ES-I3 (cell line): ENCODE results near the gene ARID1A.
"Not testable (repeated sequence)": the region's sequence is repeated elsewhere in the genome, so short reads cannot be mapped to it uniquely, and the experiment has no call there.

Source experiments
- H3K36me3 ChIP-seq: 2 replicates; pipeline ENCODE4 v1.6.1; 2013; ENCODE audit warnings: mild to moderate bottlenecking, low read length, control low read depth, moderate library complexity; ENCODE audit not compliant: insufficient read depth
- H3K4me1 ChIP-seq: 2 replicates; pipeline ENCODE4 v1.6.1; 2013; ENCODE audit warnings: mild to moderate bottlenecking, control low read depth, low read length; ENCODE audit not compliant: insufficient read depth
- H3K9ac ChIP-seq: 2 replicates; pipeline ENCODE4 v1.6.1; 2013; ENCODE audit warnings: low read depth, mild to moderate bottlenecking, low read length, moderate library complexity
- H3K9me3 ChIP-seq: 2 replicates; pipeline ENCODE4 v1.6.1; 2013; ENCODE audit warnings: mild to moderate bottlenecking, low read length, moderate library complexity; ENCODE audit not compliant: control insufficient read depth, insufficient read depth

The ARID1A gene

DNA sequence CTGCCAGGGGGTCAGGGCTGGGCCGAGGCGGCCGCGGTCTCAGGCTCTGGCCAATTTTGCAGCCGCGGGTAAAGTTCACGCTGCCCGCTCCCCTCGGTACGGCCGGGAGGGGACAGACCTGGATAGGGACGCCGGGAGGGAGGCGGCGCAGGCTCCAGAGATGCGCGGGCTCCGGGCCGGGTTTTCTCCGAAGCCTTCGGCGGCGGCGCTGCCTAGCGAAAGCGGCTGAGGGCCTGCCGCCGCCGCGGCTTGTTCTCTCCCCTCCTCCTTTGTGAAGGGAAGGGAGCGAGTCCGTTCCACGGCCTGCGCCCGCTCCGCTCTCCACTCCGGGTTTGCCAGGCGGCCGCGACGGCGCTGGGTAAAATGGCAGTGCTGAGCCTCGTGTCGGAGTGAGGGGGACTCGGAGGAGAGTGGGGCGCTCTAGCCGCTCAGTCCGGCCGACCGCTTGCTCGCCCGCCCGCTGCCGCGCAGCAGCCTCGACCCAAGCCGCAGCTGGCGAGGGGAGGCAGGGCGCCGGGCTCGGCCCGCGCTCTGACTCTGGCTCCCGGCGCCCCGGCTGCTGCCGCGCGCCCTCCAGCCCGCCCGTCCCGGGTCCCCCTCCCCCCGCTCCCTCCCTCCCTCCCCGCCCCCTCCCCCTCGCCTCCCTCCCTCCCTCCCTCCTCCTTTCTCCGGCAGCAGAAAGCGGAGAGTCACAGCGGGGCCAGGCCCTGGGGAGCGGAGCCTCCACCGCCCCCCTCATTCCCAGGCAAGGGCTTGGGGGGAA lies at the start of gene ARID1A:
Gene ARID1A, plus strand, starts transcription at position 660 of the 763 bp plus-strand sequence. CDS start 389 bp downstream, outside the sequence.
- peaks cover 31% of the 10 kb centered on the region for H3K4me1 ChIP-seq
- H3K36me3 ChIP-seq, result no peaks in the 10 kb centered on the region
- H3K9me3 ChIP-seq, result no peaks in the 10 kb centered on the region
- peak within 1 kb of the TSS; percentile 86 for H3K9ac ChIP-seq

DNA sequence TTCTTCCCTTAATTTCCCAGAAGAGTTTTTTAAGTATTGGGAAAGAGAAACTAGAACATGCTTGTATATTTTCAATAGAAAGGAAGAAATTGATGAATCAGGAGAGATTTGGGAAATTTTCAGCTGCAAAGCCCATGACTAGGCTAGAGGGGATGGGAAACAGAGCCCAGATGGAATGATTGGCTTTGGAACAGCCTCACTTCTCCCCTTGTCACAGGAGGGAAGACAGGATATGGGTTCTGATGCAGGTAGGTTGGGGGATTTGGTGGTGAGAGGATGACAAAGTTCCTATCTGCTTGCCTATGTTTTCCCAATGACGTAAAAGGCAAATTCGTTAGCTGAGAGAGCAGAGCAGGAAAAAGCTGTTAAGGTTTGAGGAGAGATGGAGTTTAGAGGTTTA lies 31.0 kb upstream of the ARID1A start:
- Histone ChIP-seq H3K9ac (no peak overlapping the region), H3K9me3 (no peaks in the 10 kb centered on the region), H3K4me1 (0 out of 2 replicates have a peak, but pooled peaks cover 2% of the 10 kb centered on the region), H3K36me3 (no peaks in the 10 kb centered on the region)

- no peaks in the 10 kb centered on the region for H3K36me3 ChIP-seq
- H3K4me1 ChIP-seq, result 0 out of 2 replicates have a peak, but pooled peaks cover 2% of the 10 kb centered on the region
- H3K9ac ChIP-seq, result no peak overlapping the region
- no peaks in the 10 kb centered on the region for H3K9me3 ChIP-seq
These were observed 29.0 kb upstream of the ARID1A start for GRCh38 chr1:26666855-26667254.

DNA sequence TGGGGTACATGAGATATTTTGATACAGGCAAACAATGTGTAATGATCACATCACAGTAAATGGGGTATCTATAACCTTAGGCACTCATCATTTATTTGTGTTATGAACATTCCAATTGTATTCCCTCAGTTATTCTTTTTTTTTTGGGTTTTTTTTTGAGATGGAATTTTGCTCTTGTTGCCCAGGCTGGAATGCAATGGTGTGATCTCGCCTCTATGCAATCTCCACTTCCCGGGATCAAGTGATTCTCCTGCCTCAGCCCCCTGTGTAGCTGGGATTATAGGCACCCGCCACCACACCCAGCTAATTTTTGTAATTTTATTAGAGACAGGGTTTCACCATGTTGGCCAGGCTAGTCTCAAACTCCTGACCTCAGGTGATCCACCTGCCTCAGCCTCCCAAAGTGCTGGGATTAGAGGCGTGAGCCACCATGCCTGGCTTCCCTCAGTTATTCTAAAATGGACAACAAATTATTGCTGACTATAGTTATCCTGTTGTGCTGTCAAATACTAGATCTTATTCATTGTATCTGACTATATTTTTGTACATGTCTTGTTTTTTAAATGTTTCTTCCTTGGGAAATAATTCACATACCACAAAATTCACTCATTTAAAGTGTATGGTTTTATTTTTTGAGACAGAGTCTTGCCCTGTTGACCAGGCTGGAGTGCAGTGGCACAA lies 27.6 kb upstream of the ARID1A start:
- H3K9ac ChIP-seq, H3K4me1 ChIP-seq, H3K36me3 ChIP-seq, H3K9me3 ChIP-seq: not testable (repeated sequence)

- H3K9ac ChIP-seq, result no peak overlapping the region
- H3K9me3 ChIP-seq, result no peaks in the 10 kb centered on the region
- H3K4me1 ChIP-seq, result peaks cover 3% of the 10 kb centered on the region; the same call in 1 of the 2 replicates
- no peaks in the 10 kb centered on the region for H3K36me3 ChIP-seq
These were observed 18.3 kb upstream of the ARID1A start for GRCh38 chr1:26677306-26678115.

DNA sequence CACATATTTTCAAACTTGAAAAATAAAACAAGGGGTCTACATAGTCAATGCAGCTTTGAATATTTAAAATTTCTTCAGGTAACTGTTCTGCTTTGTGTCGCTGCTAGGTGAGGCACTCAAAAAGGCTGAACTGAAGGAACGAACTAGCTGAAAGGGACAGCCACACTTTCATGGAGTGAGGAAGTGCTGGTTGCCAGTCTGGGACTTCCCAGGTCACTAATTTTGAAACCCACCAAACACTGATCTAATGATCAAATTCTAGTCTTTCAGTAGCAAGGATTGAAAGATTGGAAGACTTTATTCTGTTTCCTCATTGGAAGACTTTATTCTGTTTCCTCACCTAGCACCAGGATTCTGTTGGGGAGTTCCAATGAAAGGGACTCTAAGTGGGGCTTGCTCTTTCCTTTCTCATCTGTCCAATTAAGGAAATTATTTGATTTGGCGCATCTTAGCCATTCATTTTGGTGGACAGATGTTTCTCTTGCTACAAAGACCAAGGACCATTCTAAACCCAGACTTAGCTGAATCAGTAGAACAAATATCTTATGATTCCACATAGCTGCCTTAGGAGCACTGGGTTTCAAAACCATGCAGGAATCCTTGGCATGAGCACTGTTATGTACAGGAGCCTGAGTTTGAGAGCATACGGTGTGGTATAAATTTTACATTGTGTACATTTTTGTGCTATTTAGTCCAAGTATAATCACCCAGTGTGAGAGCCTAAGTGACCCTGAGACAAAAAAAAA lies 10.9 kb upstream of the ARID1A start:
- Histone ChIP-seq H3K36me3 (no peaks in the 10 kb centered on the region), H3K9me3 (no peaks in the 10 kb centered on the region), H3K4me1 (no peaks in the 10 kb centered on the region), H3K9ac (no peak overlapping the region)

DNA sequence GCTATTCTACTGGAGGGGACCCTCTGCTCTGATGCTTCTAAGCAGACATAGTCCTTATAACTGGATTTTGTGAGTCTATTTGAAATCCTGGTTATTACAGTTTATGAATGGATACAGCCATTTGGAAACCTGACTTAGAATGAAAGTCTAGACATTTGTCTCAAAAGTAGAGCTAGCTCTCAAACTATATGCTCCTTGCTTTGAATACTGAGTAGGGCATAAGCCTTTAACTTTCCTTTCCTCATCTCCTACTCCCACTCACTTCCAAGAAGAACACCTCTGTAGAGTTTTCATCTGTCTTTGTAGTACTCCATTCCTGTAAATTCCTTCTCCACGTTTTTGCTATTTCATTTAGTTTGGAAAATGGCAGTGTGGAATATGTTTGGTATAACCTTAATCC lies 9.0 kb upstream of the ARID1A start:
- Histone ChIP-seq H3K9me3 (no peaks in the 10 kb centered on the region), H3K4me1 (0 out of 2 replicates have a peak, but pooled peaks cover 3% of the 10 kb centered on the region), H3K36me3 (no peaks in the 10 kb centered on the region), H3K9ac (no peak overlapping the region)

DNA sequence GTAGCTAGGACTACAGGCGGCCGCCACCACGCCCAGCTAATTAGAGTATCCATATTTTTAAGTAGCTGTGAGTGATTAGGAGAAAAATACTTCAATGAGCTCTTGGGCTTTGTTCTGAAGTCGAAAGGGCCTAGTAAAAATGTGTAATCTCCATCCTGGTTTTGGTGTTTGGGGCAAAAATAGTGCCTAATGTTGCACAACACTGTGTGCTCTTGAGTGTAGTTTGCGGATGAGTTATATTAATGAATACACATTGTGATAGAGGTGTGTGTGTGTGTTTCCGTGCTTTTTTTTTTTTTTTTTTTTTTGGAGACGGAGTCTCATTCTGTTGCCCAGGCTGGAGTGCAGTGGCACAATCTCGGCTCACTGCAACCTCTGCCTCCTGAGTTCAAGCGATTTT lies 6.3 kb upstream of the ARID1A start:
- no peaks in the 10 kb centered on the region for H3K36me3 ChIP-seq
- no peaks in the 10 kb centered on the region for H3K9me3 ChIP-seq
- H3K9ac ChIP-seq, result no peak overlapping the region
- peaks cover 14% of the 10 kb centered on the region for H3K4me1 ChIP-seq

DNA sequence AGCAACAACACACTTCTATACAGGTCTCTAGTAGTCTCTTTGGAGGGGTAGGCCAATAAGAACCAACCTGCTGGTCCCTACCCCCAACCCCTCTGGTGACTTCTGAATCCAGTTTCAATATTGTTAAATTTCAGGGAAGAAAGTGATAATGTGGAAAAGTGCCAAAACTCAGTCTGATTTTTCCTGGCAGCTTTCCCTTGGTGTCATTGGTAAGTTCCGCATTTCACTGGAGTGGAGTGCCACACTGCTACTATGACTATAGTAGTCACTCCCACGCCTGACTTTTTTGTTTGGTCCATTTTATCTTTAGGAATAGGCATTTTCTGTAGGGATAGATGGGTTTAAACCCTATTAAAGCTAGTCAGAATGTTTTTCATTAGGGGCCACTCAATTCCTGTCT lies 5.7 kb upstream of the ARID1A start:
- no peaks in the 10 kb centered on the region for H3K9me3 ChIP-seq
- H3K36me3 ChIP-seq, result no peaks in the 10 kb centered on the region
- H3K4me1 ChIP-seq, result peaks cover 18% of the 10 kb centered on the region

DNA sequence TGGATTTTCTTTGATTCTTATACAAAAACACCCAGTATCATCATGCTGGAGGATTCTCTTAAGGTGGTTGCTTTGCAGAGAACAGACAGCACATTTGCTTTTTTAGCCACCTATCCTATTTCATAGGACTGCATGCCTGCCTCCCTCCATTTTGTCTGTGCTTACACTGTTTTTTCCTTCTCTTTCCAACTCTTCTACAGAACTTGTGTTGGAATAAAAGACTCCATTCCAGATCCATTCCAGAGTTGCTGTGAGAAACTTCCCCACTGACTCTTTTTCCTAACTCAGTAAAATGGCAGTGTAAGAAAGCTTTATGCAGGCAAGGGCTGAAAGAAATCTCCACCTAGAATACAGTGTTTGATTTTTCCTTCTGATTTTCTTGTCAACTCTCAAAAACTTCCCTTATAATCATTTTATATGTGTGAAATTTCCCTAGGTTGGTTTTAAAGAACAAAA lies 5.2 kb upstream of the ARID1A start:
- Histone ChIP-seq H3K9me3 (no peaks in the 10 kb centered on the region), H3K9ac (no peak overlapping the region), H3K4me1 (peaks cover 18% of the 10 kb centered on the region), H3K36me3 (no peaks in the 10 kb centered on the region)

More for the DNA sequence above, 5.7 kb upstream of the ARID1A start:
- no peak overlapping the region for H3K9ac ChIP-seq

GRCh38 chr1:26692211-26692792 lies 3.5 kb upstream of the ARID1A start:
- no peaks in the 10 kb centered on the region for H3K36me3 ChIP-seq
- peak overlapping the region; percentile 74 for H3K9ac ChIP-seq
- H3K9me3 ChIP-seq, result no peaks in the 10 kb centered on the region
- H3K4me1 ChIP-seq, result peaks cover 18% of the 10 kb centered on the region

DNA sequence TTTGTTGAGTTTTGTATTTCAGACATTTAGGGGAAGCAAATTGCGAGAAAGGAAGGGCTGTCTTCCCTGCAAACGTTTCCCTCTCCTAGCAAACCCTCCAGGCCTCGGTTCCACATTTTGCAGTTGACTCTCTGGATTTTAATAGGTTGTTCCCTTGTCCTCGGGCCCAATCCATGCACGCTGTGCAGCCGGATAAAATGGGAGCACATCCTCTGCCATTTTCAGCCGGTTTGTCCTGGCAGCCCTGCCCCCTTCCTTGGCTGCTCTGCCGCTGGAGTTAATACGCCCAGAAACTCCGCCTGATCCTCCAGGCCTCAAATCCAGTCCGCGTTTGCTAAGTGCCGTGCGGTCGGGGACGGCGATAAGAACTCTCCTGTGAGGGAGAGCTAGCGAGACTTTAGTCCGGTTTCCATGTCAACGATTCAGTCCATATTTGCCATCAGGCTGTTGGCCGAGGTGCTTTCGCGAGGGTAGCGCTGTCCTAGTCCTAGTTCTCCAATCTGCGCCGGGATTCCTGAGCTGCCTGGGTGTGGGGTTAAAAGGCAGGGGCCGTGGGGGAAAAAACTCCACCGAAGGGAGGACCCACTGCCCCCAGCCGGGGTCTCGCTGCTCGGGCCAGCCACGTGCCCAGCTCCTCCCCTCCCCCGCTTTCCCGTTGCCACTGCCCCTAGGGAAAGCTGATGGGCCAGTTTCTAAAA lies 2.9 kb upstream of the ARID1A start:
- Histone ChIP-seq H3K4me1 (peaks cover 18% of the 10 kb centered on the region), H3K9me3 (no peaks in the 10 kb centered on the region), H3K9ac (peak overlapping the region; percentile 74), H3K36me3 (no peaks in the 10 kb centered on the region)
